Activated CD4-positive, alpha-beta T cell treated with anti-CD3 and anti-CD28 coated beads, Interleukin-2, Interleukin-4, amounts not matched to agents 100 ng/mL and 50 ng/mL, durations not matched to agents 16 hours and 8 hours (primary cell): ENCODE measurements around the gene NABP2.
"Not testable (repeated sequence)": the region's sequence is repeated elsewhere in the genome, so short reads cannot be mapped to it uniquely, and the experiment has no call there.

ENCODE experiments used
- DNase-seq: peaks from one replicate; pipeline ENCODE4 v3.0.0-alpha.2; 2020; ENCODE audit warnings: low spot score

NABP2 gene

DNA sequence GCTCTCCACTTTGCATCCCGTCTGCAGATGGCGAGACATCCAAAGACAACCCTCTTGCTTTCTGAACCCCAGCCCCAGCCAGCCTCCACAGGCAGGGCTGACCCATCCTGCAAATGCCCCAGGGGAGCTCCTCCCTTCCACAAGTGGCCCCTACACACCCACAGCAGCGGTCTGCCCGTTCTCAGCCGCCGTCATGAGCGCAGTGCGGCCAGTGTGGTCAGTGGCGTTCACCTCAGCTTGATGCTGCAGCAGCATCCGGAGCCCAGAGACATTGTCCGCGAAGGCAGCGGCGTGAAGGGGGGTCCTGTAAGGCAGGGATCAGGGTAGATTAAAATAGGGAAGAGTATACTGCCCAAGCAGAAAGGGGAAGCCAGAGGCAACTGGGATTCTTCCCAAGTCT is 20.4 kb downstream of the NABP2 start:
- DNase-seq: no peak

DNA sequence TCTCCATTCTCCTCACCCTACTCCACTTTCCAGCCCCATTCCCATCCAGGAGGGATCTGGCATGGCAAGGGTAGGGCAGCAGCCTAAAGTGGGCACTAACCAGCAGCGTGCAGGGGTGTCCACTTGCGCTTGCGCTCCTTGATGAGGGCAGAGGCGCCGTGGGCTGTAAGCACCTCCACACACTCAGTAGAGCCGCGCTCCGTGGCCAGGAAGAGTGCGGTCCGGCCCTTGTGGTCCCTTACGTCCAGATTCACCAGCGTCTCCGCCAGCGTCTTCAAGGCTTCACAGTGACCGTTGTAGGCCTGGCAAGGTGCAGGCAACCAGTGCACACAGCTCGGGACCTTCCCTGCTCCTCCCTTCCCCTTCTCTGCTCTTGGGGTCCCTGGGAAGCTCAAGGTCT is 23.8 kb downstream of the NABP2 start:
- DNase-seq: no peak

DNA sequence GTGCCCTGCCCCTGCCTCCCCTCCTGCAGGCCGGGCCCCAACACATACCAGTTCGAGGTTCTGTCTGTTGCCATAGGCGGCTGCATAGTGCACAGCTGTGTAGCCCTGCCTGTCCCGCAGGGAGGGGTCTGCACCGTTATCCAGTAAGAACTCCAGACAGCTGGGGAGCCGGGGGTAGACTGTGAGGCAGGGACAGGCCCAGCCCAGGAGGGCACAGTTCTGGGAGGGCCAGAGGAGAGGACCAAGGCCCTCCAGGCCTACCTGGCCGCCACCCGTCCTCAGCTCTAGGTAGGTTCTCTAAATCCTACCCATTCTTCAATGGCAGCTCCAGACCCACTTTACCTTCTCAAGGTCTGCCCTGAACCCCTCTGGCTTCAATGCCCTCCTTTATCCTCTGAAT is 24.6 kb downstream of the NABP2 start:
- DNase-seq: no peak

DNA sequence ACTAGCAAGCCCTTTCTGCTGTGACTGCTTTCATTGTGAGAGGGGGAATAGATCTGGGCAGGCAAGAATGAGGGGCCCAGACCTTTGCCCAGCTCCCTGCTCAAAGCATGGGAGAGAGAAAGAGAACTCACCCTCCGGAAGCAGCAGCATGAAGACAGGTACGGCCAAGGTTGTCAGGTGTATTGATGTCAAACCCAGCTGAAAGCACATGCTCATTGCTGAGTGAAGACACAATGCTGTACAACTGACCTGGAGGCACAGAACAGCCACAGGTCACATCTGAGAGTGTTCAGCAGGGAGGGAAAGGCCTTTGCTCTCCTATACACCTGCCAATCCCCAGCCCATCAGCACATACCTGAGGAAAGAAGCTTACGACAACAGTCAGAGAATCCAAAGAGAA is 28.5 kb downstream of the NABP2 start:
- DNase-seq: no peak

DNA sequence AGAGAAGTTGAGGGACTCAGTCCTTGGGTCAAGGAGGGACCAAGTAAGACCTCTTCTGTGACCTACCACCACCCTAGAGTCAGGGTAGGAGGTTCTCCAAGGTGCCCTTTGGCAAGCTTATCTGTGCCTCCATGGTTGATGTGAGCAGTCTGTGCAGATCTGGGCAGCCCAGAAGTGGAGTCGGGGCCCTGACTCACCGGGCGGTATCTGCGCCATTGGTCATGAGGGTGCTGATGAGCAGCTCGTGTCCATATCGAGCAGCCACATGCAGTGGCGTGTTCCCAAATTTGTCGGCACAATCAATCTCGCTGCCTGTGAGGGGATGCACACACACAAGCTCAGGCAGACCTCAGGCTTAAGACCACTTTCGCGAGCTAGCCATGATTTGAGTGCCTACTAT is 28.9 kb downstream of the NABP2 start:
- no peak for DNase-seq

DNA sequence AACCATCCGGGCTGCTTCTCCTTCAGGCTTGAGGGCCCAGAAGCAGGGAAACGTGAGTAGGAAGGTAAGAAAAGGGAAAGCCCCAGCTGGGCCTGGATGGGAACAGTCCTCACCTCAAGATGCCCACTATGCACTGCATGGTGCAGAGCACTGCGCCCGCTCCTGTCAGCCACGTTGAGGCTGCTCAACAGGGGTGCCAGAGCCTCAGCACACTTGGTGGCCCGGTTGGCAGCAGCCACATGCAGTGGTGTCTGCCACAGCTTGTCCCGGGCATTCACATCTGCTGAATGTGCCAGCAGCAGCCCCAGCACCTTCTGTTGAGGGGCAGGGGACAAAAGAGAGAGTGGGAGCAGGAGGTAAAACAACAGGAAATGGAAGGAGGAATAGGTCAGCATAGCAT is 31.5 kb downstream of the NABP2 start:
- no peak for DNase-seq

DNA sequence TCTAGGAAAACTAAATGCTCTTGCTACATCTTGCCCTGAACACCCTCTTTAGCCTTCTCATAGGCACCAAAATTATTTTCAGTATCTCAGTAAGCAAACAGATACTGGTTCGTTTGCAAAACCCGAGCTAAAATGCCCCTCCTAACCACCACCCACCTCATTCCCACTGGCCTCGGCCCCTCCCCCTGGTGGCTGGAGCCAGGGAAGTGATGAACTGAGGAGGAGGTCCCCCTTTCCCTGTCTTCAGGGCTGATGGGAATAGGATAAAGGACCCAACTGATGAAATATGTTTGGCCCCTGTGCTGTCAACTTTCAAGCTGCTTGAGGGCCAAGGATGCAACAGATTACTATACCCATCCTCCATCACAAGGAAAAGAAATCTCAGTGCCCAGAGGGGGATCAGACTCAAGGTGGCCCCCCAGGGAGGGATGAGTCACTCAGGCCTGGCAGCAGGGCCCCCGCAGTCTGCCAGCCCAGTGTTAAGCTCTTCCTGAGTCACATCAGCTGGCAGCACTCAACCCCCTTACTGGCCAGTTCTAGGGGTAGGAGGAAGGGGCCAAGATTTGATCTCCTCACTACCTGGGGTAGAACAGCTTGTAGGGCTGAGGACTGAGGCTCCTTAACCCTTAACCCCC is 32.3 kb downstream of the NABP2 start:
- DNase-seq: no peak

DNA sequence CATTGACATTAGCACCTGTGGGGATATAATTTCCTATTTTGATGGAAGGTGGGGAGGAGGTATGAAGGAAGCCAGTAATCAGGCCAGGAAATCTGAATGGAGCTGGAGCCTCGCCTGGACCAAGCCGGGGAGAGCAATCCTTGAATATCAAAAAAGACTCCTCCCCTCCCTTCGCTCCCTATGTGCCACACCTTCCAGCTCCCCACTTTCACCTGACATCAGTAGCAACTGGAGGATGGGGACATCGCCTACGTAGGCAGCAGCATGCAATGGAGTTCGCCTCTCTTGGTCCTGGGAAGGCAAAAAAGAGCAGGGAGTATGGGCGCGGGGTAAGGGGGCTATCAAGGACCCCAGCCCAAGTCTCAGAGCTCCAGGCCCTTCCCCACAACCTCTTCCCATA is 32.9 kb downstream of the NABP2 start:
- no peak for DNase-seq

DNA sequence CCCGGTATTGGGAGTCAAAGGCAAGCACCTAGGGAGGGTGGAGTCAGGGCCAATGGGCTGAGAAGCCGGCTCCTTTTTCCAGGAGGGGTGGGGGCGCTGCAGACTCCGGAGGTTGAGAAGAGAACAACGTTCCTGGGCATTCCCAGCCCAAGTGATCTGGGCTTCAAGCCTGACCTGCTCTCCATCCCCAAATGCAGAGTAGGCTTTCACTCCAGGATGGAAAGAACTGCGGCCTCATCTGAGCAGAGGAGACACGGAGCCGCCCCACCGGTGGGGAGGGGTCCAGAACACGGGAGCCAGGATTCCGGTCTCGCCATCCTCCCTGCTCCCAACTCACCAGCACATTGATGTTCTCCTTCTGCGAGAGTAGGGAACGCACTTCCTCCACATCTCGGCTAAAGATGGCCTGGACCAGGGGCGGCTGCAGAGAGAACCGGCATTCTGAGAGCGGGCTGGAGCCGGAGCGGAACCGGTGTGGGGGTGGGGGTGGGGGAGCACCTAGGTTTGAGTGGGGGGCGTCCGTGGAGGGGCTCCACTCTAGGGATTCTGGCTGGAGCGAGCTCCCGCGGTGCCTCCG is 33.4 kb downstream of the NABP2 start:
- DNase-seq: no peak

DNA sequence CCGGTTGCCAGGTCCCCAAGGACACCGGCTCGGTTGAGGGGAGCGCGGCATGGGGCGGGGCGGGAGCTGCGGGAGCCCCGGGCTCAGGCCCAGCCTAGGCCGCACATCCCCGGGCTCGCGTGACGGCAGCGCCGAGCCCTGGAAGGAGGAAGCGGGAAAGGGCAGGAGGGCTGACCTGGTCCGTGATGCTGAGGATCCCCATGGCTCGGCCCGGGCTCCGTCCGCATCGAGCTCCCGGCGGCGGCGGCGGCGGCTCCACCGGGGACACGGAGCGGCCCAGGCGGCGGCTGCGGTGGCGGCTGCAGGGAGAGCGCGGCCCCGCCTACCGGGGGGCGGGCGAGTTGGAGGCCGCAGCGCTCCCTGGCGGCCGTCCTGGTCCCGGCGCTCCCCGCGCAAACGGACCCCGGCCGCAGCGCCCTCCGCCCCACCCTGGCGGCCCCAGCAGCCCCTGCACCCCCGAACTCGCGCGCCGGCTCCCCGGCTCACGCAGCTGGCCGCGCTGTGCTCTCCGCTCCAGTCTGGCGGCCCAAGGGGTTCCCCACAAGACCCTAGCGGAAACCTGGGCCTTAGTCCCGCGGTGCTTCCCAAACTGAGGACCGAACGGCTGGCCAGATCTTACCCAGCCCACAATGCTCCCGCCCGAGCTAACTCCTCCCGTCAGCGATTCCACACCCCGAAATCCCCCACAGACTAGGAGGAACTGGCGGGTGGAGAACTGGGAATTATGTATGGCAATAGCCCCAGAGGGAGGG is 34.1 kb downstream of the NABP2 start, which contains the start of gene ANKRD52:
Gene ANKRD52, minus strand, starts transcription at position 317 of the 752 bp plus-strand sequence. Its CDS starts 115 bp downstream, at position 202.
- DNase-seq: peak; percentile 72

DNA sequence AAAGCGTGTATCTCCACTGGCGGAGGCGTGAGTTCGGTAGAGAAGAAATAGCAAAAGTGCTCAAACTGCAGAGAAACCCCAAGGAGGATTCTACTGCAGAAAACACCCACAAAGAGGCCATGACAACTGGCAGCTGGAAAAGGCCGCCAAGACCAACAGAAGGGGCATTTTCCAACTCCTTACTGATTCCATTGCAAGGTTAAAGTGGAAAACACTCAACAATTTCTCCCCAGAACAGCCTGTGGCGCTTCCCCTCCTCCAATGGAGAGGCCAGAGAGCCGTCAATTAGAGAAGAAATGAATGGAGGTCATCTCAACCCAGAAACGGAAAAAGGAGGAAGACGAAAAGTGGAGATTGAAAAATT is 34.7 kb downstream of the NABP2 start:
- DNase-seq: no peak

DNA sequence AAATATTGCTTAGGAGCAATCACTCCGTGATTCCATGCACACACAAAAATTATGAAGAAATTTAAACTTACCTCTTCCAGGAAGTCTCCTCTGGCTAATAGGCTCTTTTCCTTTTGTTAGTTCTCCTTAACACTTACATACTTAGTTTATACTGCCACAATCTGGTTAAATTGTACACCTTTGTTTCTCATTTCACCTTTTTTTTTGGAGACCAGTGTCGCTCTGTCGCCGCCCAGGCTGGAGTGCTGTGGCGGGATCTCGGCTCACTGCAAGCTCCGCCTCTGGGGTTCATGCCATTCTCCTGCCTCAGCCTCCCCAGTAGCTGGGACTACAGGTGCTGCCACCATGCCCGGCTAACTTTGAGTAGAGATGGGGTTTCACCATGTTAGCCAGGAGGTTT is 36.2 kb downstream of the NABP2 start:
- no peak for DNase-seq

DNA sequence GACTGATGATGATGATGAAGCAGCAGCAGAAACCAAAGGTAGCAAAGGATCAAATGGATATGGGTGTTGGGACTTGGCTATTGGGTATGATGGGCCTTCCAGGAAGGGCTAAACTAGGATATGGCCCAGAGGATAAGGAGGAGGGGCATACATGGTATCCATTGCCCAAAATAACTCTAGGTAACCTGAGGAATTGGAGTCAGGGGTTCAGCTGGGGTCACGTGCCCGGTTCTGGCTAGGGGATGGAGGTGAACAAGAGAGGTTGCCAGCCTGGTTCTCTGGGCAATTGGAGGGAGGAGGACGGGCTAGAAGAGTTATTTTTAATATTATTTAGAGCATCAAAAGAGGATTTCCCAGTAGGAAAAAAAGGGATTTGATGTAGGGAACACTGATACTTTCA is 36.8 kb downstream of the NABP2 start:
- no peak for DNase-seq

DNA sequence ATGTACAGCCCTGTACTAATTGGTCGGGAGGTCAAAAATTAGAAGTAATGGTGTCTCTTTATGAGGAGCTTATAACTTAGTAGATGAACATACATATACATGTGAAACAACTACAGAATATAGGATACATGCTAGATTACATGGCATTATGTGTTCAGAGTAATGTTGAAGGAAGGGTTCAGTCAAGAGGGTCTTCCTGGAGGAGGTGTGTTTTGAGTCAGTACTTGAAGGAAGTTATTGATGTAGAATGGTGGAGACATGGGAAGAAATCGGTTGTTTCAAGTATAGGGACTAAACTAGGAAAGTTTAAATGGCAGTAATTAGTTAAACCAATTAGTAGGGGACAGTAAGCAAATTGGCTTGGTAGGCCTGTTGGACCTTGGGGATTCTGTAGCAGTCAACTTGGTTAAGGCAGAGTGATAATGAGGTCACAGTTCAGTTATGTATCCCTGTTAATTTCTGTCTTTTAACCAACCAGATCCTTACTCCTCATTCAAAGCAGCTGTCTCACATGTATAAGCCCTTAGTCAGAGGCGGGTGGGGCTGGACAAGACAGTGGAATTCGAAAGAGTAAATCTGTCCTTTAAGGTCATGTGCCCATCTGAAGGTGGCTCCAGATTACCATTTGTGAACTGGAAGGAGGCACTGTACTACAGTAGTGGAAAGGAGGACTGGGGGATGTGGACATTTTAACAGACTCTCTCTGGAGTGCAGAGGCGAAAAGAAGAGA is 37.5 kb downstream of the NABP2 start:
- no peak for DNase-seq

DNA sequence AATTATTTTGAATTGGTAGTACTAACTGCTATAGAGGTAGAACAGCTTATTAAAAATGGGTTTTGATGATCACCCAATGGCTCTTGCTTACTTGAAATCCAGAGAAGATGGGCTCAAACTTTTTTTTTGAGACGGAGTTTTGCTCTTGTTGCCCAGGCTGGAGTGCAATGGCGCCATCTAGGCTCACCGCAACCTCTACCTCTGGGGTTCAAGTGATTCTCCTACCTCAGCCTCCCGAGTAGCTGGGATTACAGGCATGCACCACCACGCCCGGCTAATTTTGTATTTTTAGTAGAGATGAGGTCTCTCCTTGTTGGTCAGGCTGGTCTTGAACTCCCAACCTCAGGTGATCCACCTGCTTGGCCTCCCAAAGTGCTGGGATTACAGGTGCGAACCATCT is 38.8 kb downstream of the NABP2 start:
- DNase-seq: not testable (repeated sequence)

DNA sequence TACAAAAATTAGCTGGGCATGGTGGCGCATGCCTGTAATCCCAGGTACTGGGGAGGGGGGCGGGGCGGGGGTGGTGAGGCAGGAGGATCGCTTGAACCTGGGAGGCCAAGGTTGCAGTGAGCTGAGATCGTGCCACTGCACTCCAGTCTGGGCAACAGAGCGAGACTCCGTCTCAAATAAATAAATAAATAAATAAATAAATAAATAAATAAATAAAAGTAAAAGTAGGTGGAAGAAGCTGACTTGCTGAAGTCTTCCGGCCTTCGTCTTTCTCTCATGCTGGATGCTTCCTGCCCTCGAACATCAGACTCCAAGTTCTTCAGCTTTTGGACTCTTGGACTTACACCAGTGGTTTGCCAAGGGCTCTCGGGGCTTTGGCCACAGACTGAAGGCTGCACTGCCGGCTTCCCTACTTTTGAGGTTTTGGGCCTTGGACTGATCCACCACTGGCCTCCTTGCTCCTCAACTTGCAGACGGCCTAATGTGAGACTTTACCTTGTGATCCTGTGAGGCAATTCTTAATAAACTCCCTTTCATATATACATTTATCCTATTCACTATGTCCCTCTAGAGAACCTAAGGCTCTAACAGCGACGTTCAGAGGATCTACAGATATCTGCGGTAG is 42.0 kb downstream of the NABP2 start:
- DNase-seq: not testable (repeated sequence)

DNA sequence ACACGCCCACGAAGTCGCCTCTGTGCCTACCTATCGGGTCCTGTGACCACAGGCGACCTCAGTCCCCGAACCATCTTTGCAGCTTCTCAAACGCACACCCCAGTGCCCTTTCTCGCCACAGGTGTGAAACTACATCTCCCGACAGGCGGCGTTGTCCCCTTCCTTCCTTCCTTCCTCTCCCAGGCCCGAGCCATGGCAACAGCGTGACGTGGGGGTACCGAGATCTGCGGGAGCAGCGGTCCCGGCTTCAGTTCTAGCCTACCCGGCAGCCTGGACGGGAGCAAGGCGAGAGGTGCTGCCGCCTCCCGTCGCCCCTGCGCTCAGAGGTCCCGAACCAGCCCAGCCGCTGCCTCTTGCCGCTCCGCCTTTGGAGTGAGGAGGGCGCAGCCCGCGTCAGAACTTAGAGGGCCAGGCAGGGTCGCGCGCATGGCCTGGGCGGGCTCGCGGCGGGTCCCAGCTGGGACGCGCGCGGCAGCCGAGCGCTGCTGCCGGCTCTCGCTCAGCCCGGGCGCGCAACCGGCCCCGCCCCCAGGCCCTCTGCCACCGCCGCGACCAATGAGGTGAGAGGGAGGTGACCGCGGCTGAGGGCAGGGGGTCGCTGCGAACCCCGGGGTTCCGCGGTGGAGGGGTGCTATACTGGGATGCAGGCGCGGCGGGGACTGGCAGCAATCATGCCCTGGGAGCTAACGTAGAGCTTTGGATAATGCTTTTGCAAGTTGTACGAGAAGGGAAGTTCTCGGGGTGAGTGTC is 42.7 kb downstream of the NABP2 start, which contains the start of gene COQ10A:
Gene COQ10A, plus strand, starts transcription at position 250 of the 750 bp plus-strand sequence. Its CDS starts 177 bp downstream, at position 427.
- peak; percentile 89 for DNase-seq

DNA sequence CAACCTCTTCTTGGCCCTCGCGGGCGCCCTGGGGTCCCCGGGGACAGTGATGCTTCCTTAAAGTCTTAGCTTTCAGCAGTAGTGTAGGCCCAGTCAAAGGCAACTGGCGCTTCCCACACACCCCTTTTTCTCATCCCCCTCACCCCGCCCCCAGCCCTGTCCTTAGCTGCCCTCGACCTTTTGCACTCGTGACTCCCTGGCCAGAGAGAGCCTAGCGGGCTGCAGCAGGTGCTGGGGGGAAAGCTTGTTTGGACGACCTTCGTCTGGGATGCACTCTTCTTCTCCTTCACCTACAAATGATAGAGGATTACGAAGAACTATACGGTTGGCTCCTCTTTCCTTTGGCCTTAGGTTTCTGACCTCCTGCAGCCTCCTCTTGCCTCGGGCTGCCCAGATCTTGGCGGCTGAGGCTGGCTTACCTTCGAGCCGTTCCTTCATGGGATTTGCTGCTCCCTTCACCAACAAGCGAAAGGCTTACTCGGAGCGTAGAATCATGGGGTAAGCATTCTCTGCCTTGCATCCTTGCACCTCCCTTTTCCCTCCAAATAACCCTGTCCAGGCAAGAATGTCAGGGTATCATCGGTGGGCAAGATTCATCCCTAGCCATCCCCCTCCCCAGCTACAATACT is 43.4 kb downstream of the NABP2 start:
- no peak for DNase-seq

DNA sequence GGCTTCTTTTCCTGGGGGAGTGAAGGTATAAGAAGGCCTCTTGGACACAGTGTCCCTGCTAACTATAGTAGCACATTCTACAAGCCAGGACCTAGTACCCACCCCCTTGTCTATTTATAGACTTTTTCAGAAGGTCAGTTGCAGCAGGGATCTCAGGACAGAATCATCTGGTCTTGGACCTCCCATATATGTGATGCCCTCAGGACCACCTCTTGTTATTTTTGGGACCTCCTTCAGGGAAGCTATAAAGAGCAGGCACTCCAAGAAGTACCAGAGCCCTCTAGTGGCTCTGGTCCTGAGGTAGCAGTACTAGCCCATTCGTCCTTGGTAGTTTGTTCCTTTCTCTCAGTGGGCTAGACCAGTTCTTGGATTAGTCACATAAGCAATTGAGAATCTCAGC is 46.9 kb downstream of the NABP2 start:
- no peak for DNase-seq

DNA sequence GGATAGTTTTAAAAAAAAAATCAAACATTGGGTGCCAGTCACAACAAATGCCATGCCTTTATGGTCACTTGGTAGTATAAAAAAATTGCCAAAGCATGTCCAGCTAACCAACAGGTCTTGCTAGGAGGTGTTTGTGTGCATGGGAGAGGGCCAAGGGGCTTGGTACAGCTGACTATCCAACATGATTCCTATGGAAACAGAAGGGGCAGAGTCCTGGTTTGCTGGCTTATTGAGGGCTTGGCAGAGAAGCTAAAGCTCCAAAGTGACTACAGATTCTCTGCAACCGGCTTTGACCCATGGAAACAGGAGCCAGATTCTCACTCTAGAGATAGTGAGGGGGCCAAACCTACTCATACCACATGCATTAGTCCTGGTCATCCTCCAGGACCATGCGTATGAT is 48.3 kb downstream of the NABP2 start:
- not testable (repeated sequence) for DNase-seq

DNA sequence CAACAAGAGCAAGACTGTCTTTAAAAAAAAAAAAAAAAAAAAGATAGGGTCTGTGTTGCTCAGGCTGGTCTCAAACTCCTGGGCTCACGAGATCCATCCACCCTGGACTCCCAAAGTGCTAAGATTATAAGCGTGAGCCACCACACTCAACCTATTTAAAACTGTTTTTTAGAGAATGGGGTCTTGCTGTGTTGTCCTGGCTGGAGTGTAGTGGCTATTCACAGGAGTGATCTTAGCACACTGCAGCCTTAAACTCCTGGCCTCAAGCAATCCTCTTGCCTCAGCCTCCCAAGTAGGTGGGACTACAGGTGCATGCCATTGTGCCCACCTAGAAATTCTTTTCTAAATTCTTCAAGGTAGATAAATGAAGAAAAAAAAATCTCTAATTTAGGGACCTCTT is 50.2 kb downstream of the NABP2 start:
- no peak for DNase-seq
